ENCODE results near the gene DNLZ. TPM values are rescaled to one million over a fixed set of nuclear protein-coding genes. Genes with fewer than 3 reads are reported as not detected.

The DNLZ gene
- total and polyA plus RNA-seq, 2 donors (not counting 3 experiments of a cell fraction or from before 2014, with no cell fraction given), result 26.9 to 38.4 TPM

- intact Hi-C loops (cut with micrococcal nuclease), result no loop called here
- CTCF ChIA-PET, result interaction anchor here (2.3 kb wide), 1 partner anchor 13 kb away, joined by 10 read pairs; the partner anchor contains the start of gene DNLZ
Observed at GRCh38 chr9:136376457-136376856, 12.9 kb upstream of the DNLZ start.

More at GRCh38 chr9:136376457-136376856, 12.9 kb upstream of the DNLZ start:
- no peak overlapping the region for H3K4me3 ChIP-seq (replicated peaks in 1 of 3; ENCODE audit: insufficient read depth in 1 of 3, low read depth in 1 of 3, low read length in 3 of 3)
- no peaks in the 10 kb centered on the region for H4K20me1 ChIP-seq (replicated peaks; ENCODE audit: control insufficient read depth, extremely low read depth, insufficient read depth, low read length)
- dilution Hi-C loops (cut with MboI; ENCODE audit: extremely low pct_ligation_motif_present, low sequenced_read_pairs), result no loop called here
- no peak overlapping the region for H3K4me2 ChIP-seq (ENCODE audit: insufficient read depth, low read length)
- TF ChIP-seq JUN (IDR thresholded peaks at IDR 0.05; ENCODE audit: borderline replicate concordance, insufficient read depth, insufficient read length, low read depth) (no peak), MAX (IDR thresholded peaks at IDR 0.05; ENCODE audit: insufficient read depth, insufficient read length) (no peak), GATA2 (IDR thresholded peaks at IDR 0.05; ENCODE audit: insufficient read depth, insufficient read length, low read depth, low read length) (no peak), POLR2A (IDR thresholded peaks at IDR 0.05; ENCODE audit: low read depth, low read length) (no peak), MYC (IDR thresholded peaks at IDR 0.05; ENCODE audit: low read depth, low read length) (no peak), EZH2 (IDR thresholded peaks at IDR 0.05; ENCODE audit: borderline replicate concordance, low read depth, low read length, severe bottlenecking) (no peak), FOS (IDR thresholded peaks at IDR 0.05; ENCODE audit: borderline replicate concordance, insufficient read depth, low read length) (no peak), POLR2AphosphoS5 (IDR thresholded peaks at IDR 0.05; ENCODE audit: insufficient read depth, low read depth, low read length) (no peak)
- TF ChIP-seq, protein P1, sequence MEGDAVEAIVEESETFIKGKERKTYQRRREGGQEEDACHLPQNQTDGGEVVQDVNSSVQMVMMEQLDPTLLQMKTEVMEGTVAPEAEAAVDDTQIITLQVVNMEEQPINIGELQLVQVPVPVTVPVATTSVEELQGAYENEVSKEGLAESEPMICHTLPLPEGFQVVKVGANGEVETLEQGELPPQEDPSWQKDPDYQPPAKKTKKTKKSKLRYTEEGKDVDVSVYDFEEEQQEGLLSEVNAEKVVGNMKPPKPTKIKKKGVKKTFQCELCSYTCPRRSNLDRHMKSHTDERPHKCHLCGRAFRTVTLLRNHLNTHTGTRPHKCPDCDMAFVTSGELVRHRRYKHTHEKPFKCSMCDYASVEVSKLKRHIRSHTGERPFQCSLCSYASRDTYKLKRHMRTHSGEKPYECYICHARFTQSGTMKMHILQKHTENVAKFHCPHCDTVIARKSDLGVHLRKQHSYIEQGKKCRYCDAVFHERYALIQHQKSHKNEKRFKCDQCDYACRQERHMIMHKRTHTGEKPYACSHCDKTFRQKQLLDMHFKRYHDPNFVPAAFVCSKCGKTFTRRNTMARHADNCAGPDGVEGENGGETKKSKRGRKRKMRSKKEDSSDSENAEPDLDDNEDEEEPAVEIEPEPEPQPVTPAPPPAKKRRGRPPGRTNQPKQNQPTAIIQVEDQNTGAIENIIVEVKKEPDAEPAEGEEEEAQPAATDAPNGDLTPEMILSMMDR (IDR thresholded peaks at IDR 0.05; ENCODE audit: extremely low read depth in 1 of 2, insufficient read depth in 1 of 2, low read depth in 1 of 2, low read length in 2 of 2), result no peak
- peaks cover 4 to 23% of the 10 kb centered on the region in 2 experiments for H3K36me3 ChIP-seq (ENCODE audit: control insufficient read depth in 2 of 2, extremely low read depth in 1 of 2, insufficient read depth in 2 of 2, low read length in 2 of 2)
- POLR2A ChIA-PET, result no interaction called here
- DNase-seq (ENCODE audit: low read depth, low spot score) (no peak), FAIRE-seq (no peak)
- H3K27ac ChIP-seq (ENCODE audit: insufficient read depth, low read depth, low read length), result no peak overlapping the region
- H3K4me1 ChIP-seq (ENCODE audit: control insufficient read depth, extremely low read depth, insufficient read depth, low read length), result no peaks in the 10 kb centered on the region
- H3K79me2 ChIP-seq (ENCODE audit: control insufficient read depth, insufficient read depth, low read length), result no peaks in the 10 kb centered on the region
- H3K9me3 ChIP-seq (replicated peaks; ENCODE audit: control insufficient read depth, insufficient read depth, low read length), result no peaks in the 10 kb centered on the region
- no peak overlapping the region for H2AFZ ChIP-seq (ENCODE audit: low read depth, low read length)
- H3K9ac ChIP-seq (replicated peaks; ENCODE audit: extremely low read depth, insufficient read depth, low read length), result no peak overlapping the region
- no TSS peak for BruUV-seq (replicated peaks)
- no peaks in the 10 kb centered on the region for H3K9me1 ChIP-seq (replicated peaks; ENCODE audit: control insufficient read depth, extremely low read depth, insufficient read depth, low read length)
- H3K27me3 ChIP-seq (ENCODE audit: control insufficient read depth in 2 of 2, insufficient read depth in 2 of 2, low read length in 2 of 2), result no peaks in the 10 kb centered on the region

Data from endothelial cell of umbilical vein (primary cell).